Kidney (tissue), 14 donors: ENCODE data around the gene MARCHF9. TPM values are rescaled to one million over a fixed set of nuclear protein-coding genes. Genes with fewer than 3 reads are reported as not detected.

ENCODE experiments used
- DNase-seq, 5 donors: peaks; one replicate each; pipeline ENCODE4 v3.0.0-alpha.2; 2013 to 2020
- FAIRE-seq: peaks from 2 replicates; lab custom pipeline; 2012; peaks lifted over from hg19 to GRCh38; lab: Jason Lieb, UNC
- H3K27ac ChIP-seq, 2 donors: one replicate each; pipeline ENCODE4 v1.7.0; 2013; ENCODE audit warnings: low read depth in 2 of 2, low read length in 2 of 2, inconsistent platforms in 1 of 2
- H3K27me3 ChIP-seq: one replicate; pipeline ENCODE4 v1.7.1; 2013; ENCODE audit warnings: low read length, inconsistent platforms; ENCODE audit not compliant: control insufficient read depth, insufficient read depth
- H3K36me3 ChIP-seq, 3 donors: one replicate each; pipeline versions ENCODE4 v1.7.0 to v1.7.1; 2013; ENCODE audit warnings: low read length in 3 of 3, control low read depth in 1 of 3, inconsistent platforms in 1 of 3; ENCODE audit not compliant: insufficient read depth in 3 of 3, control insufficient read depth in 2 of 3
- H3K4me1 ChIP-seq, 3 donors: one replicate each; pipeline versions ENCODE4 v1.7.0 to v1.7.1; 2013; ENCODE audit warnings: low read length in 3 of 3, inconsistent platforms in 1 of 3, low read depth in 1 of 3; ENCODE audit not compliant: control insufficient read depth in 2 of 3, insufficient read depth in 2 of 3
- H3K4me3 ChIP-seq, 3 donors: one replicate each; pipeline versions ENCODE4 v1.7.0 to v1.8.1; 2013; ENCODE audit warnings: low read length in 3 of 3, control low read depth in 1 of 3, inconsistent platforms in 1 of 3
- H3K9ac ChIP-seq, 3 donors: one replicate each; pipeline versions ENCODE4 v1.7.0 to v1.7.1; 2013; ENCODE audit warnings: low read length in 3 of 3, control low read depth in 1 of 3, inconsistent platforms in 1 of 3
- H3K9me3 ChIP-seq, 3 donors: one replicate each; pipeline versions ENCODE4 v1.7.0 to v1.7.1; 2013; ENCODE audit warnings: low read length in 3 of 3, control low read depth in 1 of 3, inconsistent platforms in 1 of 3; ENCODE audit not compliant: control insufficient read depth in 2 of 3, insufficient read depth in 1 of 3
- CTCF ChIP-seq: IDR thresholded peaks from 3 replicates; pipeline ENCODE4 v1.5.1; 2012; ENCODE audit warnings: mild to moderate bottlenecking, moderate library complexity, borderline replicate concordance; ENCODE audit not compliant: insufficient read depth; ENCODE audit errors: extremely low read depth
- intact Hi-C: fragments of 100-400 bp; cut with DNase I; formaldehyde crosslinking; loops from one replicate; pipeline ENCODE4 v1.11.1; 2022
- polyA plus RNA-seq: library from polyadenylated mRNA; stranded (reverse); fragments of 350-450 nt; fragmentation: Illumina TruSeq; extraction: RNeasy Lipid Tissue Mini Kit (QIAGEN cat#74804); gene quantifications from one replicate; pipeline ENCODE4 v1.2.3, GENCODE V29; 2014; ENCODE audit warnings: low read depth, low replicate concordance; ENCODE audit not compliant: insufficient read depth
- total RNA-seq: library from RNA; stranded (reverse); fragmentation: NEBNext Ultra II Directional; extraction: Animal tissue kit (Norgen Biotek cat#: 25700); gene quantifications from one replicate; pipeline ENCODE4 v1.2.1, GENCODE V29; 2021
- donor health status: control.
- donor health status: control.
- donor health status: control.
- donor health status: control.
- donor health status: control.
- donor health status: DM: yes; HTN: yes; CAD: no.
- donor health status: Normal renal cell carcinoma (clear cell type).

Gene MARCHF9
- total and polyA plus RNA-seq, 2 donors from 2014 or later = 22.9 to 38.4 TPM

GRCh38 chr12:57760347-57760982 is 5.6 kb downstream of the MARCHF9 start:
- Histone ChIP-seq H3K27ac (no peak overlapping the region), H3K36me3 (peaks cover 4 to 5% (median 4%) of the 10 kb centered on the region in 3 donors), H3K9me3 (no peaks in the 10 kb centered on the region), H3K9ac (no peak overlapping the region), H3K4me1 (peaks cover 0 to 14% (median 10%) of the 10 kb centered on the region in 3 donors), H3K27me3 (peaks cover 15% of the 10 kb centered on the region), H3K4me3 (no peak overlapping the region)
- DNase-seq (peak in 2 of 5 donors; percentile 42 to 63), FAIRE-seq (no peak)
- no peak for TF ChIP-seq CTCF
- intact Hi-C loops = no loop called here

- Histone ChIP-seq H3K4me3 (no peak overlapping the region), H3K9me3 (no peaks in the 10 kb centered on the region), H3K9ac (no peak overlapping the region), H3K36me3 (peaks cover 4 to 5% (median 4%) of the 10 kb centered on the region in 3 donors), H3K27me3 (peaks cover 25% of the 10 kb centered on the region), H3K27ac (no peak overlapping the region), H3K4me1 (peaks cover 0 to 21% (median 15%) of the 10 kb centered on the region in 3 donors)
- intact Hi-C loops = no loop called here
- FAIRE-seq (no peak), DNase-seq (peak in 1 of 5 donors; percentile 50)
- TF ChIP-seq CTCF = no peak
Measured at GRCh38 chr12:57761391-57761998, 6.6 kb downstream of the MARCHF9 start.

GRCh38 chr12:57762463-57762862 is 7.6 kb downstream of the MARCHF9 start:
- no peak overlapping the region for H3K27ac ChIP-seq
- FAIRE-seq (no peak), DNase-seq (no peak)
- H3K27me3 ChIP-seq = peaks cover 30% of the 10 kb centered on the region
- H3K4me3 ChIP-seq = no peak overlapping the region
- peaks cover 4 to 5% (median 4%) of the 10 kb centered on the region in 3 donors for H3K36me3 ChIP-seq
- intact Hi-C loops = no loop called here
- peaks cover 0 to 23% (median 17%) of the 10 kb centered on the region in 3 donors for H3K4me1 ChIP-seq
- H3K9me3 ChIP-seq = no peaks in the 10 kb centered on the region
- no peak overlapping the region for H3K9ac ChIP-seq
- TF ChIP-seq CTCF = no peak
